Right lobe of liver (tissue), 6 donors: Measurements from ENCODE around the gene PPM1N. TPM values are rescaled to one million over a fixed set of nuclear protein-coding genes. Genes with fewer than 3 reads are reported as not detected.

Experiments
- ATAC-seq, 4 donors: fragments of 200-7000 bp; cut with Tn5 transposase; one replicate each; pipeline ENCODE4 v1.9.1; 2020; ENCODE audit warnings: mild to moderate bottlenecking in 4 of 4, moderate library complexity in 4 of 4
- DNase-seq, 3 donors: peaks; one replicate each; pipeline ENCODE4 v3.0.0-alpha.2; 2020
- H3K27ac ChIP-seq, 3 donors: fragments of 200-600 bp; one replicate each; pipeline ENCODE4 v1.8.0; 2022
- H3K27me3 ChIP-seq, 2 donors: fragments of 200-600 bp; one replicate each; pipeline ENCODE4 v1.8.0; 2022
- H3K36me3 ChIP-seq, 4 donors: fragments of 200-600 bp; sonication (generic) in 1 of 4; one replicate each; pipeline versions ENCODE4 v1.5.1 to v1.8.0; 2017 to 2022; ENCODE audit warnings: control low read depth in 1 of 4
- H3K4me1 ChIP-seq, 4 donors: fragments of 200-600 bp; sonication (generic) in 1 of 4; one replicate each; pipeline versions ENCODE4 v1.5.1 to v1.8.0; 2017 to 2022; ENCODE audit warnings: control low read depth in 1 of 4
- H3K4me3 ChIP-seq, 3 donors: fragments of 200-600 bp; one replicate each; pipeline ENCODE4 v1.8.0; 2022
- H3K9me3 ChIP-seq, 4 donors: fragments of 200-600 bp; sonication (generic) in 1 of 4; one replicate each; pipeline versions ENCODE4 v1.5.1 to v1.8.0; 2017 to 2022; ENCODE audit warnings: control low read depth in 1 of 4
- CTCF ChIP-seq, 4 donors: fragments of 200-600 bp in 3 of 4; fragments of 450-650 bp in 1 of 4; IDR thresholded peaks; one replicate each; pipeline versions ENCODE4 v1.5.1 to v1.8.0; 2016 to 2022; ENCODE audit warnings: antibody characterized with exemption in 4 of 4, mild to moderate bottlenecking in 2 of 4
- POLR2A ChIP-seq: fragments of 450-650 bp; IDR thresholded peaks from one replicate; pipeline ENCODE4 v1.6.1; 2017; ENCODE audit warnings: antibody characterized with exemption, mild to moderate bottlenecking
- WGBS: methylation state at CpG from one replicate; pipeline ENCODE4 v1.1.6; 2018; ENCODE audit warnings: low coverage, low lambda C conversion rate; ENCODE audit not compliant: insufficient coverage; ENCODE audit errors: missing lambda C conversion rate; 5-methylcytosine and 5-hydroxymethylcytosine counted together
- intact Hi-C, 2 donors: fragments of 100-400 bp; cut with DNase I; formaldehyde crosslinking; loops; one replicate each; pipeline versions ENCODE4 v1.11.2 to v1.14.1; 2022
- total RNA-seq, 6 experiments: library from RNA; depleted of rRNA in 2 of 6; stranded (reverse); fragments of >200 nt in 2 of 6; fragmentation: NEBNext Ultra II Directional in 3 of 6; extraction: Animal tissue kit (Norgen Biotek cat#: 25700) in 3 of 6; gene quantifications; one replicate each; pipeline versions ENCODE4 v1.1.0 to v1.2.4, GENCODE V29; 2016 to 2023
- donor health status: DM: no; HTN: yes; CAD: no.
- donor health status: DM: no; HTN: no; CAD: no.
- donor health status: DM: no; HTN: no; CAD: no.
- donor health status: DM: no; HTN: yes; CAD: no.
- donor health status: DM: no; HTN: yes; CAD: no.

Gene PPM1N
- total RNA-seq, 6 experiments from 2014 or later, result 0.32 to 2.0 (median 0.51) TPM; not detected in 1

- DNase-seq, result no peak
- no peaks in the 10 kb centered on the region for H3K4me1 ChIP-seq
- ATAC-seq, result no peak
- TF ChIP-seq CTCF (IDR thresholded peaks at IDR 0.05) (no peak), POLR2A (no peak)
- no peak overlapping the region for H3K4me3 ChIP-seq
- intact Hi-C loops, result no loop called here
- no peaks in the 10 kb centered on the region for H3K9me3 ChIP-seq
- 65% methylated on average over 9 of the region's 13 CpGs for whole genome bisulfite sequencing
- H3K36me3 ChIP-seq, result no peaks in the 10 kb centered on the region
- no peak overlapping the region for H3K27ac ChIP-seq
- H3K27me3 ChIP-seq, result no peaks in the 10 kb centered on the region
These were observed 13.8 kb upstream of the PPM1N start for GRCh38 chr19:45484273-45484945.

- intact Hi-C loops, result no loop called here
- Histone ChIP-seq H3K4me3 (peak overlapping the region; percentile 71 to 79 (median 72)), H3K27ac (peak overlapping the region; percentile 60 to 67 (median 65)), H3K9me3 (no peaks in the 10 kb centered on the region), H3K4me1 (no peaks in the 10 kb centered on the region), H3K27me3 (no peaks in the 10 kb centered on the region), H3K36me3 (no peaks in the 10 kb centered on the region)
- ATAC-seq (peak; percentile 99 to 100 (median 99)), DNase-seq (peak; percentile 98 to 99 (median 98))
- peak; percentile 68 to 88 (median 70) for TF ChIP-seq CTCF (IDR thresholded peaks at IDR 0.05)
- no peak for TF ChIP-seq POLR2A
- 1% methylated on average over 20 of the region's 35 CpGs for WGBS
These were observed 12.8 kb upstream of the PPM1N start for GRCh38 chr19:45485305-45486077.

- Histone ChIP-seq H3K27ac (no peak overlapping the region), H3K36me3 (no peaks in the 10 kb centered on the region), H3K9me3 (no peaks in the 10 kb centered on the region), H3K27me3 (no peaks in the 10 kb centered on the region), H3K4me3 (no peak overlapping the region), H3K4me1 (peaks cover 0 to 3% (median 0%) of the 10 kb centered on the region in 4 donors)
- ATAC-seq (no peak), DNase-seq (no peak)
- WGBS, result 68% methylated on average over 13 of the region's 15 CpGs
- intact Hi-C loops, result no loop called here
- TF ChIP-seq CTCF (IDR thresholded peaks at IDR 0.05) (no peak), POLR2A (no peak)
These were observed 9.5 kb upstream of the PPM1N start for GRCh38 chr19:45488708-45489107.

DNA sequence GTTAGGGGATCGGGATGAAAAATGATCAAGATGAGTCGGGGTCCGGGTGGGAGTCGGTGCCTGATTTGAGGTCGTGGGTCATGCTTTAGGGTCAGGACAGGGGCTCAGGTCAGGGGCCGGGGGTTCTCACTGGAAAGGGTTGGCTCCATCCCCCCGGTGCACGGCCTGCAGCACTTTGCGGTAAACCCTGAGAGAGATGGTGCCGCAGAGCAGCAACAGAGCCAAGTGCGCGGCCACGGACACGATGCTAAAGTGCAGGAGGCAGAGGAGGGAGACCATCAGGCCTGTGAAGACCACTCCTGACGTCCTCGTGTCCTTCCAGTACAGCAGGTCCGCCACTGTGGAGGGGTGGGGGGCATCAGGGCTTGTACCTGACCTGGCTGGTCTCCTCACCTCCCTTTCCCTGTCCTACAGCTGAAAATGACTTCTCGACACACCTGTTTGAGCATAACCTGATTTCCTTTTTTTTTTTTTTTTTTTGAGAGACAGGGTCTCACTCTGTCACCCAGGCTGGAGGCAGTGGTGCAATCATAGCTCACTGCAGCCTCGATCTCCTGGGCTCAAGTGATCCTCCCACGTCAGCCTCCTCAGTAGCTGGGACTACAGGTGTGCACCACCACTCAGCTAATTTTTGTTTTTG, 8.9 kb upstream of the PPM1N start:
- H3K36me3 ChIP-seq, result no peaks in the 10 kb centered on the region
- peaks cover 0 to 3% (median 0%) of the 10 kb centered on the region in 4 donors for H3K4me1 ChIP-seq
- no peaks in the 10 kb centered on the region for H3K27me3 ChIP-seq
- 63% methylated on average over 4 of the region's 20 CpGs for WGBS
- no peak for DNase-seq
- H3K9me3 ChIP-seq, result no peaks in the 10 kb centered on the region
- TF ChIP-seq POLR2A (no peak), CTCF (IDR thresholded peaks at IDR 0.05) (no peak)
- H3K4me3 ChIP-seq, result no peak overlapping the region
- no peak overlapping the region for H3K27ac ChIP-seq
- intact Hi-C loops, result no loop called here
- ATAC-seq, result no peak
